Smooth muscle cell (in vitro differentiated cells): ENCODE measurements around the gene SP140. TPM values are rescaled to one million over a fixed set of nuclear protein-coding genes. Genes with fewer than 3 reads are reported as not detected.
"Not testable (repeated sequence)": the region's sequence is repeated elsewhere in the genome, so short reads cannot be mapped to it uniquely, and the experiment has no call there.

ENCODE experiments used
- DNase-seq: peaks from one replicate; lab custom pipeline; 2025; ENCODE audit not compliant: unreplicated experiment; lab: John Stamatoyannopoulos, UW
- H2AFZ ChIP-seq: fragments of 200-600 bp; sonication (generic); 2 replicates; pipeline ENCODE4 v1.6.0; 2016; ENCODE audit warnings: antibody characterized with exemption, low read depth, mild to moderate bottlenecking
- H3F3A ChIP-seq: fragments of 200-600 bp; sonication (generic); 2 replicates; pipeline ENCODE4 v1.6.0; 2017; ENCODE audit warnings: antibody characterized with exemption, low read depth
- H3K27ac ChIP-seq: fragments of 200-600 bp; sonication (generic); 2 replicates; pipeline ENCODE4 v1.5.1; 2016; ENCODE audit warnings: low read depth, mild to moderate bottlenecking
- H3K27me3 ChIP-seq: fragments of 200-600 bp; sonication (generic); 2 replicates; pipeline ENCODE4 v1.6.1; 2016; ENCODE audit warnings: low read depth, mild to moderate bottlenecking
- H3K36me3 ChIP-seq: fragments of 200-600 bp; sonication (generic); 2 replicates; pipeline ENCODE4 v1.5.1; 2016; ENCODE audit warnings: low read depth
- H3K4me1 ChIP-seq: fragments of 200-600 bp; sonication (generic); 2 replicates; pipeline ENCODE4 v1.5.1; 2016; ENCODE audit warnings: low read depth
- H3K4me2 ChIP-seq: fragments of 200-600 bp; sonication (generic); 2 replicates; pipeline ENCODE4 v1.6.0; 2016; ENCODE audit warnings: mild to moderate bottlenecking
- H3K4me3 ChIP-seq: fragments of 200-600 bp; sonication (generic); 2 replicates; pipeline ENCODE4 v1.5.1; 2016; ENCODE audit warnings: mild to moderate bottlenecking
- H3K79me2 ChIP-seq: fragments of 200-600 bp; sonication (generic); 2 replicates; pipeline ENCODE4 v1.6.0; 2016; ENCODE audit warnings: low read depth, mild to moderate bottlenecking
- H3K9ac ChIP-seq: fragments of 200-600 bp; sonication (generic); 2 replicates; pipeline ENCODE4 v1.6.0; 2016; ENCODE audit warnings: low read depth
- H3K9me3 ChIP-seq: fragments of 200-600 bp; sonication (generic); replicated peaks from 2 replicates; pipeline ENCODE4 v1.5.1; 2016; ENCODE audit warnings: low read depth
- H4K20me1 ChIP-seq: fragments of 200-600 bp; sonication (generic); 2 replicates; pipeline ENCODE4 v1.6.0; 2016; ENCODE audit warnings: low read depth
- WGBS: methylation state at CpG from one replicate; pipeline ENCODE4 v1.1.7; 2016; ENCODE audit warnings: low lambda C conversion rate; 5-methylcytosine and 5-hydroxymethylcytosine counted together
- polyA plus RNA-seq: library from polyadenylated mRNA; unstranded; fragments of >200 nt; fragmentation: Nextera tagmentation; extraction: Ambion mirVana; gene quantifications from 2 replicates; pipeline ENCODE4 v1.2.1, GENCODE V29; 2016
- total RNA-seq: library from RNA; depleted of rRNA; stranded (reverse); fragments of >200 nt; gene quantifications from 2 replicates; pipeline ENCODE4 v1.2.3, GENCODE V29; 2014
- TF ChIP-seq, protein P1 (sequence below): fragments of 200-600 bp; sonication (generic); IDR thresholded peaks from 2 replicates; pipeline ENCODE4 v1.5.1; 2017; ENCODE audit warnings: borderline replicate concordance, mild to moderate bottlenecking, antibody characterized with exemption; ENCODE audit not compliant: insufficient read depth, poor library complexity, severe bottlenecking

Gene SP140
- total and polyA plus RNA-seq, 2 experiments from 2014 or later = 0.04 TPM; not detected in 1

DNA sequence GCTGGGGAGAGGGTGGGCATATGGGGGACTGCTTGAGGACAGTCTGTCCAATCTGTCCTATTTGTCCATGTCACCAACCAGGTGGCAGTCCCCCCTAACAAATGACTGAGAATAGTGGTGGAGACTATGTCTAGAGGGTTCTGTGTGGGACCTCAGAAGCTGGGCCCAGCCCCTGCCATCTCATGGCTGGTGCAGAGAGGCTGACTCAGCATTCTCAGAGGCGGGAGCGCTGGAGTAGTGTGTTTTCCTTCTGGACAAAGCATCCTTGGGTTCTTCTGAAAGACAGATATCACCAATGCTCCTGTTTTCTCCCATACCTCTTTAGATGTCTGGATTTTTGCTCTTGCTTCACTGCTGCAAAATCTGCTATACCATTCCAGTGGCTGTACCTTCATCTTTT, 57.4 kb downstream of the SP140 start:
- TF ChIP-seq, protein P1, sequence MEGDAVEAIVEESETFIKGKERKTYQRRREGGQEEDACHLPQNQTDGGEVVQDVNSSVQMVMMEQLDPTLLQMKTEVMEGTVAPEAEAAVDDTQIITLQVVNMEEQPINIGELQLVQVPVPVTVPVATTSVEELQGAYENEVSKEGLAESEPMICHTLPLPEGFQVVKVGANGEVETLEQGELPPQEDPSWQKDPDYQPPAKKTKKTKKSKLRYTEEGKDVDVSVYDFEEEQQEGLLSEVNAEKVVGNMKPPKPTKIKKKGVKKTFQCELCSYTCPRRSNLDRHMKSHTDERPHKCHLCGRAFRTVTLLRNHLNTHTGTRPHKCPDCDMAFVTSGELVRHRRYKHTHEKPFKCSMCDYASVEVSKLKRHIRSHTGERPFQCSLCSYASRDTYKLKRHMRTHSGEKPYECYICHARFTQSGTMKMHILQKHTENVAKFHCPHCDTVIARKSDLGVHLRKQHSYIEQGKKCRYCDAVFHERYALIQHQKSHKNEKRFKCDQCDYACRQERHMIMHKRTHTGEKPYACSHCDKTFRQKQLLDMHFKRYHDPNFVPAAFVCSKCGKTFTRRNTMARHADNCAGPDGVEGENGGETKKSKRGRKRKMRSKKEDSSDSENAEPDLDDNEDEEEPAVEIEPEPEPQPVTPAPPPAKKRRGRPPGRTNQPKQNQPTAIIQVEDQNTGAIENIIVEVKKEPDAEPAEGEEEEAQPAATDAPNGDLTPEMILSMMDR = no peak

DNA sequence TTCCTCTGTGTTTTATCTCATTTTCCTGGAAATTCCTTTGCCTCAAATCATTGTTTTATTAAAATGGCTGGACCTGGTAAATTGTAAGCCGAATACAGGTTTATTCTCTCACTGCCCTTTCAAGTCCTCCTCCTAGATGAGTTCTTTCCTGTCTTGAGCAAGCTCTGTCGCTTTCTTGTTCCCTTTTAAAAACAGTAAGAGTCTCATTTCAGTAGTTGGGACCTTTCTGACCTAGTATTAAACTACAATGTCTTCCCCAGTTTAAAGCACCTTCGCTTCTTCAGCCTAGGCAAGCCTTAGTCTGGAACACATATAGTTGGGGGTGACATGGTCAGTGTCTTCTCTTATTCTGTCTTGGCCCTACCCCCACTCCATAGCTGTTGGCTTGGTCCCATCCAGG, 60.5 kb downstream of the SP140 start:
- H3K9me3 ChIP-seq = no peaks in the 10 kb centered on the region
- H3K4me3 ChIP-seq = no peak overlapping the region
- no peaks in the 10 kb centered on the region for H3K36me3 ChIP-seq
- H3K79me2 ChIP-seq = no peaks in the 10 kb centered on the region
- no peaks in the 10 kb centered on the region for H4K20me1 ChIP-seq
- H3K4me2 ChIP-seq = no peak overlapping the region
- WGBS = 78% methylated on average over 3 of the region's 3 CpGs
- H3F3A ChIP-seq = no peaks in the 10 kb centered on the region
- peaks cover 2% of the 10 kb centered on the region for H3K27me3 ChIP-seq
- no peak overlapping the region for H2AFZ ChIP-seq
- no peak for DNase-seq
- no peak overlapping the region for H3K9ac ChIP-seq
- no peaks in the 10 kb centered on the region for H3K4me1 ChIP-seq
- no peak overlapping the region for H3K27ac ChIP-seq
- TF ChIP-seq, protein P1 = no peak

More for the DNA sequence above, 57.4 kb downstream of the SP140 start:
- H2AFZ ChIP-seq = no peak overlapping the region
- H3K4me3 ChIP-seq = no peak overlapping the region
- peaks cover 4% of the 10 kb centered on the region for H3K27me3 ChIP-seq
- no peaks in the 10 kb centered on the region for H4K20me1 ChIP-seq
- no peak overlapping the region for H3K27ac ChIP-seq
- no peak overlapping the region for H3K4me2 ChIP-seq
- H3K9ac ChIP-seq = no peak overlapping the region
- 93% methylated on average over 2 of the region's 2 CpGs for WGBS
- no peaks in the 10 kb centered on the region for H3K79me2 ChIP-seq
- H3K9me3 ChIP-seq = no peaks in the 10 kb centered on the region
- H3F3A ChIP-seq = no peaks in the 10 kb centered on the region
- H3K36me3 ChIP-seq = no peaks in the 10 kb centered on the region
- no peaks in the 10 kb centered on the region for H3K4me1 ChIP-seq
- DNase-seq = no peak

DNA sequence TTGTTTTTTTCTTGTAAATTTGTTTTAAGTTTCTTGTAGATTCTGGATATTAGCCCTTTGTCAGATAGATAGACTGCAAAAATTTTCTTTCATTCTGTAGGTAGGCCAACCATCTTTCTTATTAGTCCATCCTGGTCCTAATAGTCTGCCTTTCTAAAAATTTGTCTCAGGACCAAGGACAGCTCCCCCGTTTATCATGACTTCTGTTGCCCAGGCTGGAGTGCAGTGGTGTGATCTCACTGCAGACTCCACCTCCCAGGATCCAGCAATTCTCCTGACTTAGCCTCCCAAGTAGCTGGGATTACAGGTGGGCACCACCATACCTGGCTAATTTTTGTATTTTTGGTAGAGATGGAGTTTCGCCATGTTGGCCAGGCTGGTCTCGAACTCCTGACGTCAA, 63.8 kb downstream of the SP140 start:
- 88% methylated on average over 4 of the region's 4 CpGs for WGBS

DNA sequence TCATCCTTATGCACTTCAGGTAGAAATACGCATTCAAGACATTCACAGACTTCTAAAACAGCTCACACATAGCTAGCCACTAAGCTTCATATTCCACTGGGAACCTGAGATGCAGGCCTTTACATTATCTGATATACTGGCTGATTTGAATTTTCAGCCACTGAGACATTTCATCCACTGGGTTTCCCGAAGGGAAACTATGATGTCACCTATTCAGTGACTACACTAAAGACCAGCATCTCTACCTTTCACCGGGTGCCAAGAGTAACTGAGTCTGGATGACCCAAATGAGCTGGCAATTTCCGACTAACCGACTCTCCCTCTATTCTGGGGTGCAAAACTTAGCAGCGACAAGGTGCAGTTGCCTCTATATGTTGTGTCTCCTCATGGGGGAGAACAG, 69.7 kb downstream of the SP140 start:
- Histone ChIP-seq H3K9ac (no peak overlapping the region), H3K9me3 (no peaks in the 10 kb centered on the region), H4K20me1 (no peaks in the 10 kb centered on the region), H3F3A (no peaks in the 10 kb centered on the region), H3K36me3 (no peaks in the 10 kb centered on the region), H3K4me2 (no peak overlapping the region), H3K4me1 (no peaks in the 10 kb centered on the region), H3K79me2 (no peaks in the 10 kb centered on the region), H3K27ac (no peak overlapping the region), H3K27me3 (no peaks in the 10 kb centered on the region), H2AFZ (no peak overlapping the region), H3K4me3 (no peak overlapping the region)
- DNase-seq = no peak
- WGBS = 88% methylated on average over 6 of the region's 6 CpGs
- TF ChIP-seq, protein P1 = no peak

More for the DNA sequence above, 63.8 kb downstream of the SP140 start:
- H4K20me1 ChIP-seq, H3K4me2 ChIP-seq, H3K27me3 ChIP-seq, DNase-seq, H3F3A ChIP-seq, H3K27ac ChIP-seq, H3K4me3 ChIP-seq, H3K9ac ChIP-seq, H2AFZ ChIP-seq, H3K36me3 ChIP-seq, H3K9me3 ChIP-seq, H3K79me2 ChIP-seq, H3K4me1 ChIP-seq: not testable (repeated sequence)
